Endodermal cell (in vitro differentiated cells): ENCODE results near the gene SLC6A11. TPM values are rescaled to one million over a fixed set of nuclear protein-coding genes. Genes with fewer than 3 reads are reported as not detected.

Experiments
- DNase-seq: peaks from one replicate; pipeline ENCODE4 v3.0.0-alpha.2; 2017
- H3K27ac ChIP-seq: 2 replicates; pipeline ENCODE4 v1.5.1; 2013; ENCODE audit warnings: mild to moderate bottlenecking, low read depth, low read length, moderate library complexity
- H3K27me3 ChIP-seq: 2 replicates; pipeline ENCODE4 v1.6.1; 2013; ENCODE audit warnings: mild to moderate bottlenecking, low read length, moderate library complexity; ENCODE audit not compliant: insufficient read depth, control insufficient read depth, poor library complexity, severe bottlenecking
- H3K36me3 ChIP-seq: 2 replicates; pipeline ENCODE4 v1.7.0; 2013; ENCODE audit warnings: mild to moderate bottlenecking, low read length, moderate library complexity; ENCODE audit not compliant: control insufficient read depth, insufficient read depth
- H3K4me1 ChIP-seq: one replicate; pipeline ENCODE4 v1.7.0; 2013; ENCODE audit warnings: low read length; ENCODE audit not compliant: control insufficient read depth, insufficient read depth
- H3K4me3 ChIP-seq: 2 replicates; pipeline ENCODE4 v1.5.1; 2013; ENCODE audit warnings: mild to moderate bottlenecking, low read length, moderate library complexity
- H3K9ac ChIP-seq: 2 replicates; pipeline ENCODE4 v1.6.1; 2013; ENCODE audit warnings: mild to moderate bottlenecking, low read length, moderate library complexity; ENCODE audit not compliant: poor library complexity, severe bottlenecking; ENCODE audit errors: extremely low read depth
- H3K9me3 ChIP-seq: 2 replicates; pipeline ENCODE4 v1.6.1; 2013; ENCODE audit warnings: mild to moderate bottlenecking, low read length, moderate library complexity; ENCODE audit not compliant: control insufficient read depth
- H3K27ac Mint-ChIP-seq: 2 replicates; pipeline ENCODE4 v1.8.0; 2020; ENCODE audit warnings: mixed read lengths
- H3K27me3 Mint-ChIP-seq: 2 replicates; pipeline ENCODE4 v1.8.0; 2021; ENCODE audit warnings: mild to moderate bottlenecking, mixed read lengths; ENCODE audit not compliant: insufficient read depth
- H3K36me3 Mint-ChIP-seq: 2 replicates; pipeline ENCODE4 v1.8.0; 2020; ENCODE audit warnings: low read depth, mixed read lengths
- H3K4me1 Mint-ChIP-seq: 2 replicates; pipeline ENCODE4 v1.8.0; 2020; ENCODE audit warnings: mixed read lengths
- H3K4me3 Mint-ChIP-seq: 2 replicates; pipeline ENCODE4 v1.8.0; 2020; ENCODE audit warnings: mild to moderate bottlenecking, moderate library complexity, mixed read lengths
- H3K9me3 Mint-ChIP-seq: 2 replicates; pipeline ENCODE4 v1.8.0; 2020; ENCODE audit warnings: mild to moderate bottlenecking, mixed read lengths
- CTCF ChIP-seq: fragments of 200-600 bp; sonication (generic); conservative IDR thresholded peaks from 2 replicates; pipeline ENCODE4 v1.5.0; 2021; ENCODE audit warnings: antibody characterized with exemption, mild to moderate bottlenecking
- WGBS, 2 experiments: methylation state at CpG; one replicate each; pipeline versions ENCODE4 v1.1.5 to v1.1.7; 2013; ENCODE audit warnings: missing lambda C conversion rate in 2 of 2, mixed read lengths in 1 of 2; ENCODE audit not compliant: insufficient coverage in 1 of 2, insufficient read length in 1 of 2; 5-methylcytosine and 5-hydroxymethylcytosine counted together
- total RNA-seq, 2 donors: library from RNA; stranded (reverse); fragmentation: NEBNext Ultra II Directional in 1 of 2; extraction: Animal tissue kit (Norgen Biotek cat#: 25700) in 1 of 2; gene quantifications; 2 replicates in 1 of 2; 3 replicates in 1 of 2; pipeline ENCODE4 v1.2.1, GENCODE V29; 2021

SLC6A11 gene
- total RNA-seq, 2 donors from 2014 or later, result 0.27 to 0.73 TPM

GRCh38 chr3:10852066-10852808, 36.2 kb downstream of the SLC6A11 start:
- DNase-seq, result no peak
- no peak overlapping the region for H3K4me3 ChIP-seq
- 86 to 89% methylated on average over 11 to 17 of the region's 17 CpGs for WGBS, 2 experiments
- no peaks in the 10 kb centered on the region for H3K4me1 ChIP-seq
- Mint-ChIP-seq H3K27ac (no peak overlapping the region), H3K36me3 (no peaks in the 10 kb centered on the region), H3K4me3 (no peak overlapping the region), H3K27me3 (peaks cover 7% of the 10 kb centered on the region), H3K4me1 (no peaks in the 10 kb centered on the region), H3K9me3 (no peaks in the 10 kb centered on the region)
- no peak overlapping the region for H3K9ac ChIP-seq
- H3K27me3 ChIP-seq, result no peaks in the 10 kb centered on the region
- H3K36me3 ChIP-seq, result no peaks in the 10 kb centered on the region
- H3K9me3 ChIP-seq, result no peaks in the 10 kb centered on the region
- TF ChIP-seq CTCF, result no peak
- H3K27ac ChIP-seq, result no peak overlapping the region

GRCh38 chr3:10855083-10855870, 39.2 kb downstream of the SLC6A11 start:
- no peaks in the 10 kb centered on the region for H3K4me1 Mint-ChIP-seq
- no peaks in the 10 kb centered on the region for H3K9me3 Mint-ChIP-seq
- H3K9me3 ChIP-seq, result no peaks in the 10 kb centered on the region
- H3K36me3 Mint-ChIP-seq, result no peaks in the 10 kb centered on the region
- TF ChIP-seq CTCF, result no peak
- no peak overlapping the region for H3K4me3 ChIP-seq
- 80 to 90% methylated on average over 1 to 2 of the region's 2 CpGs for WGBS, 2 experiments
- no peaks in the 10 kb centered on the region for H3K36me3 ChIP-seq
- no peak overlapping the region for H3K4me3 Mint-ChIP-seq
- no peak overlapping the region for H3K27ac ChIP-seq
- H3K27me3 Mint-ChIP-seq, result peaks cover 13% of the 10 kb centered on the region
- H3K27me3 ChIP-seq, result peaks cover 14% of the 10 kb centered on the region
- no peak overlapping the region for H3K9ac ChIP-seq
- DNase-seq, result no peak
- no peaks in the 10 kb centered on the region for H3K4me1 ChIP-seq
- no peak overlapping the region for H3K27ac Mint-ChIP-seq

- no peaks in the 10 kb centered on the region for H3K36me3 Mint-ChIP-seq
- no peaks in the 10 kb centered on the region for H3K9me3 ChIP-seq
- no peak overlapping the region for H3K27ac ChIP-seq
- H3K27me3 Mint-ChIP-seq, result peaks cover 21% of the 10 kb centered on the region
- no peaks in the 10 kb centered on the region for H3K4me1 Mint-ChIP-seq
- DNase-seq, result peak; percentile 72
- no peaks in the 10 kb centered on the region for H3K9me3 Mint-ChIP-seq
- 52 to 71% methylated on average over 4 to 8 of the region's 8 CpGs for WGBS, 2 experiments
- no peak overlapping the region for H3K9ac ChIP-seq
- H3K27me3 ChIP-seq, result peaks cover 19% of the 10 kb centered on the region
- H3K4me3 Mint-ChIP-seq, result no peak overlapping the region
- H3K4me1 ChIP-seq, result no peaks in the 10 kb centered on the region
- H3K27ac Mint-ChIP-seq, result no peak overlapping the region
- peak; percentile 78 for TF ChIP-seq CTCF
- no peaks in the 10 kb centered on the region for H3K36me3 ChIP-seq
- H3K4me3 ChIP-seq, result no peak overlapping the region
Measured at GRCh38 chr3:10855871-10856662, 40.0 kb downstream of the SLC6A11 start.
